NCI-H2171 (cell line): ENCODE data around the gene FOCAD.

ENCODE experiments used
- DNase-seq: peaks from one replicate; lab custom pipeline; 2025; lab: John Stamatoyannopoulos, UW

FOCAD gene

DNA sequence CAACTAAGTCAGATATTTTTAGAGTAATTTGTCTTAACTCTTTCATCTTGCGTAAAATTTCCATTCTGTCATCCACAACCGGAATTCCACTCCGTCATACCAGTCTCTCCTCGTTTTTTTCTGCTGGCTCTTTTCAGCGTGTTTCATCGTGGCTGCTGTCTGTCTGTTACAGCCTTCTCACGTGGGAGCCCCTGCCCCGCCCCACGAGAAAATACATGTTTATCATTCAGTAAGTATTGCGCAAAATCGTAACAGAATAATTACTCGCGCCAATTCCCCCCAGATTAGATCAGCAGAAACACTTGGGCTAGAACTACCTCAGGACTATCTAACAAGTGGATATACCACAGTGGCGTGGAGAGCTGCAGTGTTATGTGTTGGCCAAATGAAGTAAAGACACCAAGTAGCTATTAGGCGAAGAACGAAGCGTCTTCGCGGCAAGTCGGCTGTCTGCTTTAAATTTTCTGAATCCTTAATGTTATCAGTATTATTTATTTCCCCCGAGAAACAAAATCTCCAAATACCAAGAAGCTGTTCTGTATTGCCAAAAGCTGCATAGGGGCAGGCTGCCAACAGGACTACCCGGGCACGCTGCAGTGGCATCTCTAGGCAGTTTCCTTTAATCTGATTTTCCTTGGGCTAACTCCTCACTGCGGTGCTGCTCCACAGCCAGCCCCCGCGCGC is 566 bp upstream of the FOCAD start:
- DNase-seq: no peak

DNA sequence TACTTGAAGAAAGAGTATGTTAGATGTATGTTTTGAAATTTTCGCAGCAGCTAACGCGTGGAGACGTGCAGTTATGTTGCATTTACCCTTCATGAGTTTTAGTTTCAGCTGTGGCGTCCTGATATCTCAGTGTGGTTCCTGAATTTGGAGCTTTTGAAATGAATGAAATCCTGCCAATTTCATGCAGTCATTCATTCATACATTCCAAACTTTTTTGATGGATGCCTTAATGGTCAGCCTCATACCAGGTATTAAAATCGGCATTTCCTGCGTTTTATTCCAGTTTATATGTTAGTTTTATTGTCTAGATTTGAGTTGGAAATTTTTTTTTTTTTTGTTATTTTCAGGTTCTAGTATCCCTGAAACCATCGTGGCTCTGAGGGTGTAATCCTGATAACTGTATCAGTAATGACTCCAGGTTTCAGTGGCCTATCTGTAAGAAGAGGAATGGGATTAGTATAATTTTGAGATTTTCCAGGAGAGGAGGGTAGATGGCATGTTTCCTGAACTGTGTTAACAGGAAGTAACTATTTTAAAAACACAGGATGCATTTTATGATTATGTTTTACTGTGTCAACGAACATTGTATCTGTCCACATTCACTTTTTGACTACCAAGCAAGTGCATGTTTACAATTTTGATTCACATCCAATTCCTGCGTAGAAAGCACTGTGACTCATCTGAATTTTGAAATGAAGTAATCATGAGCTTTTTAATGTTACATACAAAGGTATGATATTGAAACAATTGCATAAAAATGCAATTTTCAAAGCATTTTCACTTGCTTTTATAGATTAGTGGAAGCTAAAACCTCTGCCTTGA is 1.0 kb downstream of the FOCAD start:
- no peak for DNase-seq

- DNase-seq: no peak
Observed at GRCh38 chr9:20685769-20686168, 1.7 kb downstream of the FOCAD start.

DNA sequence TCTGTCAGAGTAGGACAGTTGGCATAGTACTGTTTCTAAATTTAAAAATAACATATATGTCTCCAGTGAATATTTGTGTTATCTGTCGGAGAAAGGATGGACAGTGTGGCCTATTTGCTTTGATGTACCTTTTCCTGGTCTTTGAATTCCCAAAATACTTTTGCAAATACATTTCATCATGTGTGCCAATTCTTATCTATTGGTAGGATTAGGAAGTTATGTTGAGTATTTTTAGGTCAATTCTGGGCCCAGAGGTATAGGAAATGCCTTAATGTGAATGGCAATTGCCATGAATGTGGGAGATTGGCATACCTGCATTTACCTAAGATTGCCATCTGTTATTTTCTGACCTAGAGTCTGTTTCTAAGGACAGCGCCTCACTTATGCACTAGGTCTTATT is 5.8 kb downstream of the FOCAD start:
- DNase-seq: no peak

GRCh38 chr9:20692554-20692953 is 8.5 kb downstream of the FOCAD start:
- DNase-seq: no peak

- no peak for DNase-seq
Observed at GRCh38 chr9:20693068-20693467, 9.0 kb downstream of the FOCAD start.

- no peak for DNase-seq
Observed at GRCh38 chr9:20694248-20694647, 10.2 kb downstream of the FOCAD start.

DNA sequence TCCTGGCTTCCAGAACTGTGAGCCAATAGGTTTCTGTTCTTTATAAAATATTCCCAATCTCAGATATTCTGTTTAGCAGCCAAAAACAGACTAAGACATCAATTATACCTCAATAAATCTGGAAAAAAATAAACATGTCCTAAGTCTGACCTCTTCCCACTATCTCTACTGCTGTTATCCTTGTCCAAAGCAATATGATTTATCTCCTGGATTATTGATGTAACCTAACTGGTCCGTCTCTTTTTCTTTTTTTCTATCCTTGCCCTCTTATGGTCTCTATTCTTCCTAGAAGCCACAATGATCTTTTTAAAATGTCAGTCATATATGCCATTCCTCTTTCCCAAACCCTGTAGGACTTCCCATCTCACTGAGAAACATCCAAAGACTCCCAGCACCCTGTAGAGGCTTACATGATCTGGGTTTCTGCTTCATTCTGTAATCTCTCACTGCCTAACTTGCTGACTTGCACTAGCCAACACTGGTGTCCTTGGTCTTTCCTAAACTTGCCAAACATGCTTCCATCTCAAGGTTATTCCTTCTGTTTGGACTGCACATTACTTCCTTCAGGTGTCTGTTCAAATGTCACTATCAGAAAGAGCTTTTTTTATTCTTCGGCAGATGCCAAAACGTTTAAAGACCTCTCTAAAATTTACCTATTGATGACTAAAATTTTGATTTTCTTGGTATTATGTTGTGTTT is 13.1 kb downstream of the FOCAD start:
- DNase-seq: no peak

DNA sequence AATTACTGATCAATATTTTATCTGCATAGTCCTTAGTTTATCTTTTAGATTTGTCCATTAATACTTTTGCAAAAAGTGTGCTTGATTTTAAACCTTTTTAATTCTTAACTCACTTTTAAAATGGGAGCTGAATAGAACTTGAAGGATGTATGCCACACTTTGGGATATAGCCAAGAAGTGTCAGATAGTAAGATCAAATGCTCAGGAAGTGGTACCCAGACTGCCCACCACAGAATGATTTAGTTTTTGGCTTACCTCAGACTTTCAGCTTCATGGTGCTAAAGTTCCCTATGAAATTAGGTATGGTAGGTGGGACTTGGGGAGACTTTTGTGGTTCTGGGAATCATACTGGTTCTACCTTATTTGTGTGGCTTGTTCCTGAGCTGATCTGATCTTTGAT is 14.7 kb downstream of the FOCAD start:
- DNase-seq: no peak

GRCh38 chr9:20701060-20701459 is 17.0 kb downstream of the FOCAD start:
- DNase-seq: peak; percentile 6

DNA sequence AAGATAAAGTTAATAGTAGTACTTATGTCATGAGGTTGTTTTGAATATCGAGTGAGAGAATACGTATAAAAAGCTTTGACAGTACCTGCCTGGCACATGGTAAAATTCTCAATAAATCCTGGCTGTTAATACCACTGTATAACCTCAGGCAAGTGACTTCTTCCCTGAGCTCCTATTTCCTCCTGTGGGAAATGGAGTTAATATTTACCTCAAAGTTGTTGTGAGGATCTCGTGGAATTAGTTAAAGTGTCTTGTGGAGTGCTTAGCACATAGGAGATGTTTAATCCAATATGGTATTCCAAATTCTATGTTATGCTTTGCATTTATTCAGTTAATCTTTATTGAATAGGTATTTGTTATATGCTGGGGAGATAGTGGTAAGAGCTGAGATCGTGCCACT is 18.5 kb downstream of the FOCAD start:
- no peak for DNase-seq

DNA sequence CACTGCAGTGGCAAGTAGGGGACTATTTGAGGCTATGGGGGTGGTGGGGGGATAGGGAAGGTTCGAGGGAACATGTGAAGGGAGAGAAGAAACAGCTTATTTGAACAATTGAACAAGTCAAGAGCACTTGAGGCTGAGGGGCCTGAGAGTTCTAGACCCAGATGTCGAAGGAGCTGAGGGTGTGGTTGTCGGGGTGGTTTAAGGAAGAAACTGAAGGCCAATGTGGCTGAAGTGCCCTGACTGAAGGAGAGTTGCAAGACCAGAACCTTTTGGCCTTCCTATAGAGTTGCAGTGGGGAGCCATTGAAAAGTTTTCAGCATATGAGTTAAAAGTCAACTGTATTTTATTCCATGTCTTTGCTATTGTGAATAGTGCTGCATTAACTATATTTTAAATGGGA is 19.1 kb downstream of the FOCAD start:
- no peak for DNase-seq

DNA sequence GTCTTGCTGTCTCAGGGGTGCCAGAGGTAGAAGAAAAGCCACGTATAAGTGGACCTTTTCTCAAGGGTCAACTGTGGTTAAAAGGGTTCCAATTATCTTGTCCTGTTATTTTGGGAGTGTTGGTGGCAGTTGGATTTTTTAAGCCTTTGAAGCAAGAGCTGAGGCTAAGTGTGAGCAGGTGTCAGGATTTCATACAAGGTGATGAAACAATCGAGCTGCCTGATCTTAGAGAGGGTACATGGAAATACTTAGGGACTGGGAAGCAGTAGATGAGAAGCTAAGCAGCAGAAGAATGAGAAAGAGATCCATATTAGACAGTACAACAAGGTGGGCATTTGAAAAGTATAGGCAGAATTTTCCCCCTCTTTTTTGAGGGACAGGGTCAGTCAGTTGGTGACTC is 23.6 kb downstream of the FOCAD start:
- no peak for DNase-seq

DNA sequence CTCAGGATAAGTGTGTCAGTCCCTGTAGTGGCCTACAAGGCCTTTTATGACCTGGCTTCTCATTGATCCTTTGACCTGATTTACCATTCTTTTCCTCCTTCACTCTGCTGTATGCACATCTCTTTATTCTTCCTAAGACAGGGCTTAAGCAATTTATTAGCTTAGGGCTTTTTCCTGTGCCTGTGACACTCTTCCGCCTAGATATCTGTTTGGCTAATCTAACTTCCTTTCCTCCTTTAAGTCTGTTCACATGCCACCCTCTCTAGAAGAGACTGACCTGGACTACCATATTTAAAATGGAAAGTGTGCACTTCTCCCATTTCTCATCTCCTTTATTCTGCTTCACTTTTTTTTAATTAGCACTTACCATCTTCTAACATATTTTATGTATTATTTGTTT is 29.1 kb downstream of the FOCAD start:
- no peak for DNase-seq

DNA sequence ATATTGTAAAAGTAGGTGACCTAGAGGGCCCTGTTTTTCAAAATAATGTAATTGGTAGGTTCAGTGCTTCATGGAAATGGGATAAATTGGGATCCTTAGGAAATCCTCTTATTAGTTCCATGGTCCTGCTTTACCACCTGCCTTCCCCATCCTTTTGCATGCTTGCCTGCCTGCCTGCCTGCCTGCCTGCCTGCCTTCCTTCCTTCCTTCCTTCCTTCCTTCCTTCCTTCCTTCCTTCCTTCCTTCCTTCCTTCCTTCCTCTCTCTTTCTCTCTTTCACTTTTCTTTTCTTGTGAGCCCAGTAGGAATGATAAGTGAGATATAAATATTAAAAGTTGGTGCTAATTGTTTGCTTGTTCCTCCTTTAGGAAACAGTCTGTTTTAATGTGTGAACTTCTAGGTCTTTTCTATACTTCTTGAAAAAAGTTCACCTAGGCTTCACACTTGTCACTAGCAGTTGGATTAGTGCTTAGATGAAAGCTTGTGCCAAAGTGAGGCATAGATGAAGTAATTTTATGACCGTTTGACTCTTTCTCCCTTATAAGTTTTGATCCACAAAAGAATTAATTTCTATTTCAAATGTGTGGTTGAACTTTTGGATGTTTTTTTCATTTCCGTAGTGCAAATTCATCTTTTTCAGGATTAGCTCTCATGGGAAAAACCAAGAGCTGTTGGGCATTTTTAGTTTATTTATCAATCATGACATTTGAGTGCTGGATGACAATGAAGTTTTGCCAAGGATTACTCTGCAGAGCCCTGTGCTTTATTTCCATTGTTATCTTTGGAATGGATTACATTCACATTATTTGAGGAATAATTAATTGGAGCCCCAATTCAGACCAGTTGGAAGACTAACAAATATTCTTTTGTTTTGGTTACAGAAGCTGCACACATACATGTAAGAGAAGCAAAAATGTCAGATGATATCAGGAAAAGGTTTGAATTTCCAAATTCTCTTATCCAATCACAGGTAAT is 30.7 kb downstream of the FOCAD start:
- DNase-seq: no peak

- DNase-seq: no peak
Observed at GRCh38 chr9:20722221-20722620, 38.2 kb downstream of the FOCAD start.

DNA sequence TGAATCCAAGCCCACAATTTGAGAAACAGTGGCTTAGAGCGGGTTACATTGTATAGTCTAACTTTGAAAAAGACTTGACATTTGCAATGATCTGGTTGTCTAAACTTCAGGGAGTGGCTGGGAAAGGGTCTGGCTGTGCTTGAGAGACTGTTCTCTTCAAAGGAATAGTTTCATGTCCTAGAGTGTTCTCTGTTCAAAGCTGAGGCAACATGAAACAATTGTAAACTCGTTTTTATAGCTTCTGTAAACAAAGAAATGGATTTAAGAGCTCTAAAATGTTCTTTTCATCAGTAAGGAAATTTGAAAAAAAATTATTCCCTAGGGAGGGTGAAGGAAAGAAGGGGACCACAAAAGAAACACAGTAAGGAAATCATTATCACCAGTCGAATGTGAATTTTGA is 41.6 kb downstream of the FOCAD start:
- no peak for DNase-seq

DNA sequence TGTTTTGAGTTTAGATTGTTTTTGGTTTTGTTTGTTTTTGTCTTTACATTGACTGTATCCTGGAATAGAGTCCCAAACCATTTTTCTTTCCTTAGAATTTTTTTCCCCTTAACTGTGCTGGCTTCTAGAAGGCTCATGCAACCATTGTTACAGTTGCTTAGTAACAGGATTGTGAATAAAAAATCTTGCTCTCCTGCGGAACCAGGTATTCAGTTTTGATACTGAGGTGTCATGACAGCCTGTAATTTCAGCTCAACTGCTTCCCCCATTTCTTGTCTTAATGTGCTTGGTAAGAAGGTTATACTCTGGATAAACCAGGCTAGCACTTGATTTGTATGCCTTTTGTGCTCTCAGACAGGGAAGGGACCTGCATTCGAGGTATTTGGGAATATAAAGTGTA is 42.1 kb downstream of the FOCAD start:
- DNase-seq: no peak

GRCh38 chr9:20728493-20729220 is 44.6 kb downstream of the FOCAD start:
- DNase-seq: no peak

- DNase-seq: no peak
Observed at GRCh38 chr9:20729523-20729922, 45.5 kb downstream of the FOCAD start.

DNA sequence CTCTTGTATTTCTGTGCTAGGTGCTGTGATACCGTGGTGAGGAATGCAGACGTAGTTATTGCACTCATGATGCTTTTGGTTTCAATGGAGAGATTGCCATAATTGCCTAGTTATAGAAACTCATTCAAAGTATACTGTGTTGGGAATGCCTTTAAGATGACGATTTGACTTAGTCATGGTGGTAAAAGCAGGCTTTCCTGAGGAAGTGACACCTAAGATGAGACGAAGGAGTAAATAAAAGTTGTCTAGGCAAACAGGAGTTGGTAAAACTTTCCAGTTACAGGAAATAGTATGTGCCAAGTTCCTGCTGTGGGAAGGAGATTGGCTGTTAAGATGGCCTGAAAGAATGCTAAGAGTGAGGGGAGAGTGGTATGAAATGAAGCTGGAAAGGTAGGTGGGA is 48.1 kb downstream of the FOCAD start:
- no peak for DNase-seq
